GM19438 (cell line): Measurements from ENCODE around the gene GAB2.
"Not testable (repeated sequence)": the region's sequence is repeated elsewhere in the genome, so short reads cannot be mapped to it uniquely, and the experiment has no call there.

Experiments
- ATAC-seq: cut with Tn5 transposase; IDR thresholded peaks from one replicate; pipeline ENCODE4 v1.9.1; 2021; ENCODE audit warnings: low read depth; ENCODE audit not compliant: unreplicated experiment

The GAB2 gene

DNA sequence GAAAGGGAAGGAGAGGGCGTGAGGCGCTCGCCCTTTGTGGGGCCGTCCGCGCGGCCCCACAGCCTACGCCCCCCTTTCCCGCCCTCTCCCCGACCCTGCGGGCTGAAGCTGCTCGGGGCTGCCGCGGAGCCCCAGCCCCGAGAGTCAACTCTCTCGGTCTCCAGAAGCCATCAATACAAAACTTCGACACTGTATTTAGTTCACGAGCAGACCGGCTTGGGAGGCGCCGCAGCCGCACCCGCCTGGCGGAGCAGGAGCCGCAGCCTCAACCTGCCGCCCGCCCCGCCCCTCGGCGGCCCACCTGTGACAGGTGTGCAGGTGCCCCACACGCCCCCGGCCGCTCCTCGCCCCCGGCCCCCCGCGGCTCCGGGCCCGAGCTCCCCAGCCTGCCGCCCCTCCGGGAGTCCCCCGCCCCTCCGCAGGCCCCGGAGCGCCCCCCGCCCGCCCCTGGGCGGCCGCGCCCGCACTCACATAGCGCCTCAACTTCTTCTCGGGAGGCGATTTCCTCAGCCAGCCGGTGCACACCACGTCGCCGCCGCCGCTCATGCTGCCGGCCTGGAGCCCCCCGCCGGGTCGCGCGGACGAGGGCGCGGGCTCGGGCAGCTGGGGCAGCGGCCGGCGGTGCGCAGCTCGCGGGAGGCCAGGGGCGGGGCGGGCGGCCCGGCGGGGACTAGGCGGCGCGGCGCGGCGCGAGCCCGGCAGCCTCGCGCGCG lies at the start of gene GAB2:
TSS of gene GAB2 (minus strand) at position 646 of the 713 bp plus-strand sequence. CDS start at position 546, 100 bp downstream.
- no peak for ATAC-seq

- ATAC-seq, result no peak
Measured at GRCh38 chr11:78467370-78467769, 49.8 kb upstream of the GAB2 start.

DNA sequence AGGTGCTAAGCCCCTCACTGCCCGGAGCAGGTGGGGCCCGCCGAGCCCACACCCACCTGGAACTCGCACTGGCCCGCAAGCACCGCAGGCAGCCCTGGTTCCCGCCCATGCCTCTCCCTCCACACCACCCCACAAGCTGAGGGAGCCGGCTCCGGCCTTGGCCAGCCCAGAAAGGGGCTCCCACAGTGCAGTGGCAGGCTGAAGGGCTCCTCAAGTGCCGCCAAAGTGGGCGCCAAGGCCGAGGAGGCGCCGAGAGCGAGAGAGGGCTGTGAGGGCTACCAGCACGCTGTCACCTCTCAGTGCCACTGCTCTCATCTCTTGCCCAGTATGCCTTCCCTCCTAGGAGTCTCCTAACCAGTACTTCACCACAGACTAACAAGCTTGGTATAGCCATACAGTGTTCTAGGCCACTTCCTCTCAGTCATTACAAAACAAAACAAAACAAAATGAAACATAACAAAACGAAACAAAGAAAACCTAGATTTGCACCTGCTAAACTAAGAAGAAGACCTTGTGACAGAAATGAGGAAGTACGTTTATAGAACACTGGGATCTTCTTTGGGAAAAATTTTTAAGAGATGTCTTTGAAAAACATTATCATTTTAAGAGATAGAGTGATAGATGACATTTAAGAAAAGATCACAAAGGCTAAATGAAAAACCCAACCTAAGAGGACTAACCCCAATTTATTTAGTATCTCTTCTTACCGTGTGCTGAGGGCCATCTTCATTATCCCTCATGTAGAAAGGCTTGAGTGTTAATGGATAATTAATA lies 47.7 kb upstream of the GAB2 start:
- peak; percentile 99 for ATAC-seq

DNA sequence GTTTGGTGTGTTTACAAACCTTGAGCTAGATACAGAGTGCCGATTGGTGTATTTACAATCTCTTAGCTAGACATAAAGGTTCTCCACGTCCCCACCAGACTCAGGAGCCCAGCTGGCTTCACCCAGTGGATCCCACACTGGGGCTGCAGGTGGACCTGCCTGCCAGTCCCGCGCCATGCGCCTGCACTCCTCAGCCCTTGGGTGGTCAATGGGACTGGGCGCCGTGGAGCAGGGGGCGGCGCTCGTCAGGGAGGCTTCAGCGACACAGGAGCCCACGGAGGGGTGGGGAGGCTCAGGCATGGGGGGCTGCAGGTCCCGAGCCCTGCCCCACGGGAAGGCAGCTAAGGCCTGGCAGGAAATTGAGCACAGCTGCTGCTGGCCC lies 47.2 kb upstream of the GAB2 start:
- ATAC-seq, result not testable (repeated sequence)

DNA sequence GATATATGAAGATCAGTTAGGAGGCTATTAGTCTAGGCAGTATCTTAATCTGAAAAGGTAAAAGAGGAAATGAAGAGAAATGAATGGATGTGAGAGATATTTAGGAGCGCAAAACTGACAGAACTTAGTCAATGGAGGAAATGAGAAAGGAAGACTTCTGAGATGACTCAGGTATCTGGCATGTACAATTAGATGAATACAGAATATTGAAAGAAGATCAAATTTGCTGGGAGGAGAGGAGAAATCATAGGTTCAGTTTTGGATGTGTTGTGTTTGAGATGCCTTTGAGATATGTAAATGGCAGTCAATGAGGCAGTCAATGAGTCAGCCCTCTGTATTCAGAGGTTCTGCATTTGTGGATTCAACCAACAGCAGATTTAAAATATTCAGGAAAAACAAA lies 42.9 kb upstream of the GAB2 start:
- no peak for ATAC-seq

DNA sequence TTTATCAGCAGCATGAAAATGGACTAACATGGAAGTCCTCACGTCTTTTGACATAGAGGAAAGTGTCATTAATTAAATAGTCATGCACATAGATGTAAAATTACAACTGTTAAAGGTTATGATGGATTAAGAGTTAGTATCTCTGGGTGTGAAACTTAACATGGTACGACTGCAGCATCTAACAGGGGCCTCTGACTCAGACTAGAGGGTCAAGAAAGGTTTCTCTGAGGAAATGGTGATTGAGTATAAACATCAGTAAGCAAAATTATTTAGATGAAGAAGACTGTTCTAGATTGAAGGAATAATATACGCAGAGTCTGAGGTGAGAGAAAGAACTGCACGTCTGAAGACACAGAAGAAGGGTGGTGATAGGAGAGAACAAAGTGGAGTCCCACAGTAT lies 42.1 kb upstream of the GAB2 start:
- no peak for ATAC-seq

- no peak for ATAC-seq
Measured at GRCh38 chr11:78457448-78457847, 39.8 kb upstream of the GAB2 start.

DNA sequence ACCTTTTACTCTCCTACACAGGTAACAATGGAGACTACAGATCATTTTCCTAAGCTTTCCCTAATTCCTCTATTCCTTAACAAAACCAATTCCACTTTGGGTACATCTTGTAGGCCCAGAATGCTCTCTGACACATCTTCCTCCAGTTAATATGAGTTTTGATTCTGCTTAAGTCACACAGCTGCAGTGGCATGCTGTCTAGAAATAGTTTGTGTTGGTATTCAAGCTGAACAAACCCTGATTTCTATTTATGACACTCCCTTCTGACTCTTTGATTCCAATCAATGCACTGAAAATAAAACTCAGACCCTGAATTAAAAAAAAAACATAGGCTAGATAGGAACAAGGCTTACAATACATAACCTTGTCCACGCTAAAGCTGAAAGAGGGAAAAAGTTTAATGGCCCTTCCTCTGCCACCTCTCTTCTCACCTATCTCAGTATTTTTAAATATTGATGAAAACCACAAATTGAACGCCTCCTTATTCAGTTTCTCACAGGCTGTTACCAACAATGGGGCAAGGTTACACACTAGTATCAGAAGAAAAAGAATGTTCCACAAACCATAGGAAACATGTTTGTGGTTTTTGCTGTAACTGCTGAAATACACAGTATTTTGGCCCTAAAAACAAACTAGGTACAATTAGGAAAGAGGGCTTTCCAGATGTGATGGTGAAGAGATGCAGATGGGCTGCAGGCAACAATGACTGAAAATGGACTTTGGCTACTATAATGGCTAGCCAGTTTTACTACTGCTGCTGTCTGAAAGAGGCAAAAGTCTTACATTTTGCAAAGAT lies 35.7 kb upstream of the GAB2 start:
- ATAC-seq, result peak; percentile 57

- ATAC-seq, result no peak
Measured at GRCh38 chr11:78451371-78452150, 33.9 kb upstream of the GAB2 start.

- no peak for ATAC-seq
Measured at GRCh38 chr11:78450866-78451265, 33.2 kb upstream of the GAB2 start.

DNA sequence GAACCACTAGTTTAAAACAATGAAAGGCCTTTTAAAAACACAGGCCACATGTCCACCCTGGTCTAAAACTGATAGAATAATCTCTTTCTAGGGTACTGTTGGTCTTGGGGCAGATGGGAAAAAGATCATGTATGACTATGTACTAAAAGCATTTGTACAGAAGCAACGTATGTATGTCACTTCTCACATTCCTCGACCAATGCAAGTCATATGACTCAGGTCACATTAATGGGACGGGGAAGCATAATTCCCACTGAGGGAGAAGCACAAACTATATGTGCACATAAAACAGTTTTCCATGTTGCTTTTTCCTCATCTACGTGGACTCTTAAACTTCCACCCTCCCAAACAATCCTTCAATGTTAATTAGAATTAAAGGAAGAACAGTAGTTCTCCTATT lies 32.2 kb upstream of the GAB2 start:
- no peak for ATAC-seq

GRCh38 chr11:78446210-78446609 lies 28.6 kb upstream of the GAB2 start:
- no peak for ATAC-seq

GRCh38 chr11:78444726-78445125 lies 27.1 kb upstream of the GAB2 start:
- no peak for ATAC-seq

- no peak for ATAC-seq
Measured at GRCh38 chr11:78441956-78442355, 24.3 kb upstream of the GAB2 start.

DNA sequence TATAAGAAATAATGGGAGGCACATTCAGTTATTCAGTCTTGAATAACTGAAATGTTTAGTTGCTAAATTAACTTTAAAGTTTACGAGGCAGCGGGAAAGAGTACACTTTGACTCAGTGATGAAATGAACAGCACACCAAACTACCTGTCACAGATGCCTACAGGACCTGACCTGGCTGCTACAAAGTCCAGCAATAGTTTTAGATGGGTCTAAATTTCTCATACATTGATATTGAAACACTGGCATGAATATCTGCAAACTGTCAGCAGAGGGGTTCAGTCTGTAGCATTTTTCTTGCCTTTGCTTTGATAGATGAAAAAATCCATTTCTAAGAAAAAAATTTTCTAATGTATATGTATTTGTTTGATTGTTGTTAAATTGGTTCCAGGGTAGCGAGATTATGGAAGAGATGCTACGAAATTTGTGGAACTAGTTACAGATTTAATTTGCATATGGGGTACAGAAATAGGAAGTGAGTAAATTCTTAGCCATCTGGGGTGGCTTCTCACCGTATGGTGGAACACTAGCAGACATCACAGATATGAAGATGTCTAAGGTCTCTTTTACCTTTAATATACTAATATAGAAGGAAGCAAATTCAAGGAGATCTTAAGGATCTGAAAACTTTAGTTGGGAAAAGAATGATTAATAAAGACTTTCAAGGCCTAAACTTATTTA lies 20.8 kb upstream of the GAB2 start:
- ATAC-seq, result peak; percentile 72

DNA sequence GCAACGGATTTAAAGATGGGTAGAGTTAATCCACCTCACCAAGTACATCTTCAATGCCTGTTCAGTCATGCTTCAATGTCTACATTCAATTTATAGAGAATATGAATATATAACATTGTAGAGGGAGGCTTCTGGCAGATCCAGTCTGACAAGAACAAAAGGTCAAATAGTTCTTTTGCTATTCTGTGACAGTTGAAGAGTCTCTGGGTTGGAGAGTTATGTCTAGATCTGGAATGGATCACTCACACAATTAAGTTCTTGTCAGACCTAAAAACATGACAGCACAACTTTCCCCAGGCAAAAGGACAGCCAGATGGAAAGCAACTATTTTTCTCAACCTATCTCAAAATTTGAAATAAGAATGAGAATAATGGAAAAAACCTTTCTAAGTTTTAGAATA lies 15.3 kb upstream of the GAB2 start:
- no peak for ATAC-seq

DNA sequence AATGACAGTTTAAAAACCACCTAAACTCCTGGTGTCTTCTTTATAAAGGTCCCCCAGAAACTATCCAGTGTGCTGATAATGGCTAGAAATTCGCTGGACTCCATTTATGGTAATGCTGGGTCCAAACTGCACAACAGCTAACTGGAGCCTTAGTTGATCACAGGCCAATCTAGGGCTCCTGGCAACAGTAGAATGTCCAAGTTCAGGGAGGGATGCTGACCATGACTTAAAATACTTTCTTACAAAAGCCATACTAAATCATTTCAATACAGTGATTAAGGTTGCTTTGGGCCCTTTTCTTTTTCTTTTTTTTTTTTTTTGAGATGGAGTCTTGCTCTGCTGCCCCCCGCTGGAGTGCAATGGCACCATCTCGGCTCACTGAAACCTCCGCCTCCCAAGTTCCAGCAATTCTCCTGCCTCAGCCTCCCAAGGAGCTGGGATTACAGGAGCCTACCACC lies 14.5 kb upstream of the GAB2 start:
- ATAC-seq, result no peak

DNA sequence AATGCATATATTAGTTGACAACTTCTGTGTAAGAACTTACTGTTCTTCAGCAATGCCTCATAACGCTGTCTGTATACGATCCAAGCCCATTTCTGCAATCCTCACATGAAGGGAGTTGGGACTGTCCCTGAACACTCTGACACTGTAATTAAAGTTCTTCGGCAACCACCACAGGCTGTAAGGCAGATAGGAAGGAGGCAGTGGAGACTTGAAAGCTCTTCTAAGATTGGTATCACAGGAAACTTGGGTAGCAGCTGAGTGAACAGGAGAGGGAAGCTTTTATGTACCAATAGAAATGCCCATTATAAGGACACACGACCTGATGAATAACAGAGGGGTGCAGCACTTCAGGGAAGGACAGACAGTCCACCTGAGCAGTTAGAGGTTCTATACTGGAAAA lies 12.0 kb upstream of the GAB2 start:
- ATAC-seq, result no peak

DNA sequence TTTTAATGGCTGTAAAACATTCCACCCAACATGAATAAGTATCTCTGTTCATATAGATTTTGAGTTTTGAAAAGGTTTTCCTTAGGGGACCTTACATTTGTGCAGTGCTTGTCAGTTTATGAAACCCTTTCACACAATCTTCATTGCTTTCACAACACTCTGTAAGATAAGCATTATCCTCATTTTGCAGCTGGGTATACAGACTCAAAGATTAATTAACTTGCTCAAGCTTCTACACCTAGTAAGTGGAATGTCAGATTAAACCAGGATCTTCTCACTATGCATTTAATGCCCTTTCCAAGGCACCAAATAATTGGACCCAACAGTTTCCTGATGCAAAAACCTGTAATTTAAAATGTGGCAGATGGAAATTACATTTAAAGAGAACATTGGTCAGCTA lies 11.6 kb upstream of the GAB2 start:
- ATAC-seq, result no peak

- no peak for ATAC-seq
Measured at GRCh38 chr11:78428773-78429172, 11.2 kb upstream of the GAB2 start.
